NB4 (cell line): Measurements from ENCODE around the gene DAAM2.

Source experiments
- DNase-seq: peaks from one replicate; pipeline ENCODE4 v3.0.0; 2010; ENCODE audit warnings: low read depth
- H3K4me3 ChIP-seq: one replicate; pipeline ENCODE4 v1.5.1; 2011; ENCODE audit warnings: mild to moderate bottlenecking, low read depth, low read length, moderate library complexity
- MYC ChIP-seq: IDR thresholded peaks from 2 replicates; pipeline ENCODE4 v1.6.1; 2011; ENCODE audit warnings: low read depth, low read length
- POLR2A ChIP-seq: IDR thresholded peaks from 2 replicates; pipeline ENCODE4 v1.6.1; 2011; ENCODE audit warnings: mild to moderate bottlenecking; ENCODE audit not compliant: insufficient read length; ENCODE audit errors: extremely low read depth
- TF ChIP-seq, protein P1 (sequence below): IDR thresholded peaks from one replicate; pipeline ENCODE4 v1.5.1; 2012; ENCODE audit warnings: low read depth, low read length
- TF ChIP-seq, protein P2 (sequence below): IDR thresholded peaks from 2 replicates; pipeline ENCODE4 v1.6.1; 2011; ENCODE audit warnings: low read depth, low read length

Gene DAAM2

DNA sequence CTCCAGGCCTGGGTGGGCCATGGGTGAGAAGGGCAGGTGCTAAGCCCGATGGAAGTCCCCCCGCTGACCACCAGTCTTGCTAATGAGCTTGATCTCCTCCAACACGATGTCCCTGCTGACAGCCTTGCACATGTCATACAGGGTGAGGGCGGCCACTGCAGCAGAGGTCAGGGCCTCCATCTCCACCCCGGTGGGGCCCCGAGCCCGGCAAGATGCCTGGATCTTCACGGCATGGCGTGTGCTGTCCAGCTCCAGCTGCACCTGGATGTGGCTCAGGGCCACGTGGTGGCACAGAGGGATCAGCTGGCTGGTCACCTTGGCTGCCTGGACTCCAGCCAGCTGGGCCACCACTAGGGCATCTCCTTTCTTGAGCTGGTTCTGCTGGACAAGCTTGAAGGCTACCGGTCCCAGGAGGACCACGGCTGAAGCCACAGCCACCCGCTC lies 114.2 kb downstream of the DAAM2 start:
- no peak overlapping the region for H3K4me3 ChIP-seq
- TF ChIP-seq MYC (no peak), POLR2A (no peak)
- TF ChIP-seq, protein P1, sequence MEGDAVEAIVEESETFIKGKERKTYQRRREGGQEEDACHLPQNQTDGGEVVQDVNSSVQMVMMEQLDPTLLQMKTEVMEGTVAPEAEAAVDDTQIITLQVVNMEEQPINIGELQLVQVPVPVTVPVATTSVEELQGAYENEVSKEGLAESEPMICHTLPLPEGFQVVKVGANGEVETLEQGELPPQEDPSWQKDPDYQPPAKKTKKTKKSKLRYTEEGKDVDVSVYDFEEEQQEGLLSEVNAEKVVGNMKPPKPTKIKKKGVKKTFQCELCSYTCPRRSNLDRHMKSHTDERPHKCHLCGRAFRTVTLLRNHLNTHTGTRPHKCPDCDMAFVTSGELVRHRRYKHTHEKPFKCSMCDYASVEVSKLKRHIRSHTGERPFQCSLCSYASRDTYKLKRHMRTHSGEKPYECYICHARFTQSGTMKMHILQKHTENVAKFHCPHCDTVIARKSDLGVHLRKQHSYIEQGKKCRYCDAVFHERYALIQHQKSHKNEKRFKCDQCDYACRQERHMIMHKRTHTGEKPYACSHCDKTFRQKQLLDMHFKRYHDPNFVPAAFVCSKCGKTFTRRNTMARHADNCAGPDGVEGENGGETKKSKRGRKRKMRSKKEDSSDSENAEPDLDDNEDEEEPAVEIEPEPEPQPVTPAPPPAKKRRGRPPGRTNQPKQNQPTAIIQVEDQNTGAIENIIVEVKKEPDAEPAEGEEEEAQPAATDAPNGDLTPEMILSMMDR, result no peak
- TF ChIP-seq, protein P2, sequence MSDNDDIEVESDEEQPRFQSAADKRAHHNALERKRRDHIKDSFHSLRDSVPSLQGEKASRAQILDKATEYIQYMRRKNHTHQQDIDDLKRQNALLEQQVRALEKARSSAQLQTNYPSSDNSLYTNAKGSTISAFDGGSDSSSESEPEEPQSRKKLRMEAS, result no peak
- no peak for DNase-seq

GRCh38 chr6:39907871-39908575 lies 115.8 kb downstream of the DAAM2 start:
- no peak for DNase-seq
- no peak for TF ChIP-seq MYC
- TF ChIP-seq, protein P2, result no peak
- TF ChIP-seq POLR2A, result no peak
- TF ChIP-seq, protein P1, result no peak
- no peak overlapping the region for H3K4me3 ChIP-seq

GRCh38 chr6:39908838-39909583 lies 116.8 kb downstream of the DAAM2 start:
- TF ChIP-seq MYC, result no peak
- TF ChIP-seq POLR2A, result no peak
- TF ChIP-seq, protein P1, result no peak
- TF ChIP-seq, protein P2, result no peak
- no peak overlapping the region for H3K4me3 ChIP-seq
- DNase-seq, result no peak

GRCh38 chr6:39909701-39910100 lies 117.5 kb downstream of the DAAM2 start:
- no peak for TF ChIP-seq POLR2A
- no peak for TF ChIP-seq MYC
- TF ChIP-seq, protein P1, result no peak
- TF ChIP-seq, protein P2, result no peak
- no peak for DNase-seq
- H3K4me3 ChIP-seq, result no peak overlapping the region

- no peak overlapping the region for H3K4me3 ChIP-seq
- DNase-seq, result no peak
- no peak for TF ChIP-seq MYC
- TF ChIP-seq, protein P1, result no peak
- TF ChIP-seq, protein P2, result no peak
- TF ChIP-seq POLR2A, result no peak
Measured at GRCh38 chr6:39910164-39910563, 118.0 kb downstream of the DAAM2 start.
